ENCODE measurements around the gene NSG1.
"Not testable (repeated sequence)": the region's sequence is repeated elsewhere in the genome, so short reads cannot be mapped to it uniquely, and the experiment has no call there.

Gene NSG1

GRCh38 chr4:4417886-4418285 lies 31.0 kb downstream of the NSG1 start:
- no peak for DNase-seq

GRCh38 chr4:4418676-4419390 lies 31.9 kb downstream of the NSG1 start:
- no peak for DNase-seq

GRCh38 chr4:4419896-4420295 lies 33.0 kb downstream of the NSG1 start:
- no peak for DNase-seq

- no peak for DNase-seq
These were observed 33.5 kb downstream of the NSG1 start for GRCh38 chr4:4420421-4420820.

- no peak for DNase-seq
These were observed 34.5 kb downstream of the NSG1 start for GRCh38 chr4:4421356-4421755.

- not testable (repeated sequence) for DNase-seq
These were observed 35.2 kb downstream of the NSG1 start for GRCh38 chr4:4422117-4422516.

- DNase-seq, result no peak
These were observed 36.1 kb downstream of the NSG1 start for GRCh38 chr4:4422856-4423499.

- DNase-seq, result no peak
These were observed 37.0 kb downstream of the NSG1 start for GRCh38 chr4:4423706-4424498.

GRCh38 chr4:4424499-4425115 lies 37.7 kb downstream of the NSG1 start:
- DNase-seq, result no peak

GRCh38 chr4:4425119-4425690 lies 38.3 kb downstream of the NSG1 start:
- no peak for DNase-seq

GRCh38 chr4:4425696-4426095 lies 38.8 kb downstream of the NSG1 start:
- DNase-seq, result no peak

- DNase-seq, result no peak
These were observed 39.7 kb downstream of the NSG1 start for GRCh38 chr4:4426511-4427120.

- no peak for DNase-seq
These were observed 40.4 kb downstream of the NSG1 start for GRCh38 chr4:4427121-4427870.

- no peak for DNase-seq
These were observed 41.0 kb downstream of the NSG1 start for GRCh38 chr4:4427886-4428285.

GRCh38 chr4:4428966-4429875 lies 42.3 kb downstream of the NSG1 start:
- no peak for DNase-seq

- peak; percentile 44 to 47 for DNase-seq
These were observed 43.7 kb downstream of the NSG1 start for GRCh38 chr4:4430492-4431195.

- DNase-seq, result no peak
These were observed 45.6 kb downstream of the NSG1 start for GRCh38 chr4:4432341-4433125.

GRCh38 chr4:4433941-4434340 lies 47.0 kb downstream of the NSG1 start:
- DNase-seq, result no peak

- no peak for DNase-seq
These were observed 49.4 kb downstream of the NSG1 start for GRCh38 chr4:4436244-4436823.
